ENCODE data around the gene PRPF40A. TPM values are rescaled to one million over a fixed set of nuclear protein-coding genes. Genes with fewer than 3 reads are reported as not detected.

Gene PRPF40A
- total and polyA plus RNA-seq, 2 experiments from 2014 or later = 86.1 to 112 TPM

DNA sequence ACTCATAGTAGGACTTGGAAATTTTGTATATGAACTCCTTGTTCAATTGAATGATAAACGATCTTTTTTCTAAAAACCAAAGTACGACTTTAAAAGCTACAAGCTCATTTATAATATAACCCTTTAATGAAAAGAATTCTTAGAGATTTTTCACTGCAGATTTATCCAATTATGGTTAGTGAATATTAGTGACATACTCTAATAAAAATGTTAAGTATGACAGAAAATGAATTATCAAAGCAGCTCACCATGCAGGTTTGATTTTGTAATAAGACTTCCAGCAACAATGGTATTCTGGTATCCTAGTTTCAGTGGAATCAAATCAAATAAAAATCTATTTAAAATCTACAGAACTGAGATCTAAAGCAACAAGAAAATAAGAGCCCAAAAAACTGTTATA is 38.5 kb downstream of the PRPF40A start:
- Histone ChIP-seq H3K27me3 (replicated peaks; ENCODE audit: insufficient read depth) (no peaks in the 10 kb centered on the region), H3K79me2 (ENCODE audit: insufficient read depth) (peaks cover 46% of the 10 kb centered on the region), H3K4me3 (no peak overlapping the region), H3F3A (ENCODE audit: insufficient read depth) (0 out of 2 replicates have a peak, but pooled peaks cover 6% of the 10 kb centered on the region), H4K20me1 (ENCODE audit: insufficient read depth) (no peaks in the 10 kb centered on the region), H3K9me3 (ENCODE audit: low read depth) (no peaks in the 10 kb centered on the region), H3K9ac (no peak overlapping the region), H3K4me2 (ENCODE audit: unreplicated experiment) (no peak overlapping the region), H3K36me3 (ENCODE audit: low read depth) (peaks cover 59% of the 10 kb centered on the region), H3K9me2 (ENCODE audit: insufficient read depth) (no peaks in the 10 kb centered on the region), H3K4me1 (ENCODE audit: insufficient read depth) (no peaks in the 10 kb centered on the region), H2AFZ (no peak overlapping the region), H3K27ac (no peak overlapping the region)
- in situ Hi-C loops (cut with MboI) = no loop called here
- no peak for DNase-seq
- WGBS, 2 experiments (ENCODE audit: low coverage in 1 of 2, low lambda C conversion rate in 2 of 2, missing lambda C conversion rate in 2 of 2) = 56 to 58% methylated on average over 2 of the region's 2 CpGs
- TF ChIP-seq EZH2phosphoT487 (IDR thresholded peaks at IDR 0.05; ENCODE audit: insufficient read depth, low read depth) (no peak), EZH2 (IDR thresholded peaks at IDR 0.05; ENCODE audit: insufficient read depth, poor library complexity, severe bottlenecking) (no peak)

DNA sequence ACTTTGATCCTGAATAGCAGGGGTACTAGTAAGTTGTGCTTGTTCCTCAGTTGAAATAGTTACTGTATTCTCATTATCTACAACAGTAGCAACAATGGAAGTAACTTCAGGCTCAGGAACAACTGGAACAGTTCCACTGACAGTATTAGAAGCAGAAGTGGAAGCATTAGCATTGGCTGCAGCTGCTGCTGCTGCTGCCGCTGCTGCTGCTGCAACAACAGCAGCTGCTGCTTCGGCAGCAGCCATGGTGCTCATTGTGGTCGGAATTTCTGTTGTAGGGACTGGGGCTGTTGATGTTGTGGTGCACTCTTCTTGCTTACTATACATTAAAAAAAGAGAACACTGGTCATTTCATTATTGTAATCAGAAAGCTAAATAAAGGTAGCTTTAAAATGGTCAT is 40.8 kb downstream of the PRPF40A start:
- WGBS, 2 experiments (ENCODE audit: low coverage in 1 of 2, low lambda C conversion rate in 2 of 2, missing lambda C conversion rate in 2 of 2) = 97 to 100% methylated on average over 3 of the region's 3 CpGs

DNA sequence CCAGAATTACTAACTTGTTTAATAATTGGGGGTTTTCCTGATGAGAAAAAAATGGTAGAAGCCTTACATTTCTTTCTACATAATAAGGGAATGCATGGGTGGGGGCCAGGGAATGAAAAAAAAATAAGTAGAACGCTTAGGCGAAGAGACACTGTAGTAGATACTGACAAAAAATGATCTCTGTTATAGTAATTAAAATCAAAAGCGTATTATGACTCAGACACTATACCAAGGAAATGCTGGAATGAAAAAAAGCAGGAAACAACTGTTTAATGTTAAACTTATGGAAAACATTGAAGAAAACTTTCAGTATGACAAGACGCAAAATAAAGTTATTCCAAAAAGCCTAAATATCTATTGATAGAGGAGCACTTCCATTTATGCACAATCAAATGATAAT is 42.9 kb downstream of the PRPF40A start:
- no peaks in the 10 kb centered on the region for H3K27me3 ChIP-seq (replicated peaks; ENCODE audit: insufficient read depth)
- no peak for TF ChIP-seq EZH2phosphoT487 (IDR thresholded peaks at IDR 0.05; ENCODE audit: insufficient read depth, low read depth)
- no peak for TF ChIP-seq EZH2 (IDR thresholded peaks at IDR 0.05; ENCODE audit: insufficient read depth, poor library complexity, severe bottlenecking)
- DNase-seq = no peak
- peaks cover 11% of the 10 kb centered on the region for H3K79me2 ChIP-seq (ENCODE audit: insufficient read depth)
- H3K4me3 ChIP-seq = no peak overlapping the region
- no peaks in the 10 kb centered on the region for H3K9me2 ChIP-seq (ENCODE audit: insufficient read depth)
- H4K20me1 ChIP-seq (ENCODE audit: insufficient read depth) = no peaks in the 10 kb centered on the region
- no peaks in the 10 kb centered on the region for H3K4me1 ChIP-seq (ENCODE audit: insufficient read depth)
- H3K4me2 ChIP-seq (ENCODE audit: unreplicated experiment) = no peak overlapping the region
- 97% methylated on average over 4 of the region's 4 CpGs for WGBS, 2 experiments (ENCODE audit: low coverage in 1 of 2, low lambda C conversion rate in 2 of 2, missing lambda C conversion rate in 2 of 2)
- H3F3A ChIP-seq (ENCODE audit: insufficient read depth) = 0 out of 2 replicates have a peak, but pooled peaks cover 6% of the 10 kb centered on the region
- no peak overlapping the region for H2AFZ ChIP-seq
- no peaks in the 10 kb centered on the region for H3K9me3 ChIP-seq (ENCODE audit: low read depth)
- in situ Hi-C loops (cut with MboI) = no loop called here
- no peak overlapping the region for H3K27ac ChIP-seq
- H3K36me3 ChIP-seq (ENCODE audit: low read depth) = peaks cover 83% of the 10 kb centered on the region
- no peak overlapping the region for H3K9ac ChIP-seq

More for the DNA sequence above, 40.8 kb downstream of the PRPF40A start:
- TF ChIP-seq EZH2phosphoT487 (IDR thresholded peaks at IDR 0.05; ENCODE audit: insufficient read depth, low read depth) (no peak), EZH2 (IDR thresholded peaks at IDR 0.05; ENCODE audit: insufficient read depth, poor library complexity, severe bottlenecking) (no peak)
- H3K79me2 ChIP-seq (ENCODE audit: insufficient read depth) = peaks cover 24% of the 10 kb centered on the region
- H3K27ac ChIP-seq = no peak overlapping the region
- no peaks in the 10 kb centered on the region for H3K27me3 ChIP-seq (replicated peaks; ENCODE audit: insufficient read depth)
- H3K4me1 ChIP-seq (ENCODE audit: insufficient read depth) = no peaks in the 10 kb centered on the region
- H3K9ac ChIP-seq = no peak overlapping the region
- no peak for DNase-seq
- H2AFZ ChIP-seq = no peak overlapping the region
- in situ Hi-C loops (cut with MboI) = no loop called here
- no peaks in the 10 kb centered on the region for H3K9me2 ChIP-seq (ENCODE audit: insufficient read depth)
- H3K36me3 ChIP-seq (ENCODE audit: low read depth) = peaks cover 81% of the 10 kb centered on the region
- H3K4me3 ChIP-seq = no peak overlapping the region
- H4K20me1 ChIP-seq (ENCODE audit: insufficient read depth) = no peaks in the 10 kb centered on the region
- H3K9me3 ChIP-seq (ENCODE audit: low read depth) = no peaks in the 10 kb centered on the region
- no peak overlapping the region for H3K4me2 ChIP-seq (ENCODE audit: unreplicated experiment)
- 0 out of 2 replicates have a peak, but pooled peaks cover 6% of the 10 kb centered on the region for H3F3A ChIP-seq (ENCODE audit: insufficient read depth)

DNA sequence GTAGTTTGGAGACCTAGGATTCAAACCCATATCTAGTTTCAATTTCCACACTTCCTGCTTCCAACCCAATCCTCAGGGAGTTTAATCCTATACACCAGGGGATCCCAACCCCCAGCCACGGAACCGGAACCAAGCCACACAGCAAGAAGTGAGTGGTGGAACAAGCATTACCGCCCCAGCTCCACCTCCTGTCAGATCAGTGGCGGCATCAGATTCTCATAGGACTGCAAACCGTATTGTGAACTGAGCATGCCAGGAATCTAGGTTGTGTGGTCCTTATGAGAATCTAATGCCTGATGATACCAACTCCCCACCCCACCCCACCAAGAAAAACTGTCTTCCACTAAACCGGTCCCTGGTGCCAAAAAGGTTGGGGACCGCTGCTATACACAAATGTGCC is 52.5 kb downstream of the PRPF40A start:
- WGBS, 2 experiments (ENCODE audit: low coverage in 1 of 2, low lambda C conversion rate in 2 of 2, missing lambda C conversion rate in 2 of 2) = 97 to 100% methylated on average over 7 of the region's 7 CpGs
- TF ChIP-seq EZH2phosphoT487 (IDR thresholded peaks at IDR 0.05; ENCODE audit: insufficient read depth, low read depth) (no peak), EZH2 (IDR thresholded peaks at IDR 0.05; ENCODE audit: insufficient read depth, poor library complexity, severe bottlenecking) (no peak)
- H3K9ac ChIP-seq = no peak overlapping the region
- H3K27me3 ChIP-seq (replicated peaks; ENCODE audit: insufficient read depth) = no peaks in the 10 kb centered on the region
- no peaks in the 10 kb centered on the region for H3K79me2 ChIP-seq (ENCODE audit: insufficient read depth)
- no peak overlapping the region for H2AFZ ChIP-seq
- H3K36me3 ChIP-seq (ENCODE audit: low read depth) = peaks cover 62% of the 10 kb centered on the region
- no peaks in the 10 kb centered on the region for H3K4me1 ChIP-seq (ENCODE audit: insufficient read depth)
- no peak overlapping the region for H3K27ac ChIP-seq
- no peak overlapping the region for H3K4me2 ChIP-seq (ENCODE audit: unreplicated experiment)
- H3F3A ChIP-seq (ENCODE audit: insufficient read depth) = no peaks in the 10 kb centered on the region
- no peaks in the 10 kb centered on the region for H3K9me2 ChIP-seq (ENCODE audit: insufficient read depth)
- no peak overlapping the region for H3K4me3 ChIP-seq
- no peaks in the 10 kb centered on the region for H4K20me1 ChIP-seq (ENCODE audit: insufficient read depth)
- in situ Hi-C loops (cut with MboI) = no loop called here
- no peaks in the 10 kb centered on the region for H3K9me3 ChIP-seq (ENCODE audit: low read depth)
- DNase-seq = no peak

DNA sequence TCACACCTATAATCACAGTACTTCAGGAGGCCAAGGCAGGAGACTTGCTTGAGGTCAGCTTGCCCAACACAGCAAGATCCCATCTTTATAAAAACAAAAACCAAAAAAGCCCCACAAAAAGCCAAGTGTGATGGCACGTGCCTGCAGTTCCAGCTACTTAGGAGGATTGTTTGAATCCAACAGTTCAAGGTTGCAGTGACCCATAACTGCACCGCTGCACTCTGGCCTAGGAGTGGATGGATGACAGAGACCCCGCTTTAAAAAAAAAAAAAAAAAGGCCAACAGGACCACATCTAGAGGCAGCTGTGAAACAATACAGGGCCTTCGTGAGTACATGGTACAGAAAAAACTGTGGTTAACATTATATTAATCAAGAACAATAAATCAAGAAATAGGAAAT is 56.2 kb downstream of the PRPF40A start:
- Histone ChIP-seq H3K4me1 (ENCODE audit: insufficient read depth) (no peaks in the 10 kb centered on the region), H3K27ac (no peak overlapping the region), H2AFZ (no peak overlapping the region), H3F3A (ENCODE audit: insufficient read depth) (peaks cover 6% of the 10 kb centered on the region; the same call in 1 of the 2 replicates), H3K36me3 (ENCODE audit: low read depth) (peaks cover 73% of the 10 kb centered on the region), H4K20me1 (ENCODE audit: insufficient read depth) (no peaks in the 10 kb centered on the region), H3K4me2 (ENCODE audit: unreplicated experiment) (no peak overlapping the region), H3K9ac (no peak overlapping the region), H3K9me3 (ENCODE audit: low read depth) (no peaks in the 10 kb centered on the region), H3K27me3 (replicated peaks; ENCODE audit: insufficient read depth) (no peaks in the 10 kb centered on the region), H3K9me2 (ENCODE audit: insufficient read depth) (no peaks in the 10 kb centered on the region), H3K79me2 (ENCODE audit: insufficient read depth) (no peaks in the 10 kb centered on the region), H3K4me3 (no peak overlapping the region)
- TF ChIP-seq EZH2 (IDR thresholded peaks at IDR 0.05; ENCODE audit: insufficient read depth, poor library complexity, severe bottlenecking) = no peak
- TF ChIP-seq EZH2phosphoT487 (IDR thresholded peaks at IDR 0.05; ENCODE audit: insufficient read depth, low read depth) = no peak
- 95 to 96% methylated on average over 4 of the region's 4 CpGs for WGBS, 2 experiments (ENCODE audit: low coverage in 1 of 2, low lambda C conversion rate in 2 of 2, missing lambda C conversion rate in 2 of 2)
- in situ Hi-C loops (cut with MboI) = no loop called here
- no peak for DNase-seq
